ENCODE results near the gene POLK.
"Not testable (repeated sequence)": the region's sequence is repeated elsewhere in the genome, so short reads cannot be mapped to it uniquely, and the experiment has no call there.

POLK gene

GRCh38 chr5:75511435-75512382 is at the start of gene POLK, which contains the start of gene CERT1:
Gene POLK, plus strand, starts transcription at chr5:75511891.
Gene CERT1, minus strand, starts transcription at chr5:75511629. Its CDS starts 422 bp downstream, at chr5:75511207.
- DNase-seq (ENCODE audit: low read depth in 2 of 2): peak; percentile 95 to 96

- DNase-seq (ENCODE audit: low read depth in 2 of 2): no peak
These were observed 48.0 kb upstream of the POLK start for GRCh38 chr5:75463726-75464125.

- DNase-seq (ENCODE audit: low read depth in 2 of 2): no peak
These were observed 46.2 kb upstream of the POLK start for GRCh38 chr5:75465480-75465879.

- no peak for DNase-seq (ENCODE audit: low read depth in 2 of 2)
These were observed 45.5 kb upstream of the POLK start for GRCh38 chr5:75466006-75466716.

GRCh38 chr5:75468593-75468992 is 43.1 kb upstream of the POLK start:
- DNase-seq (ENCODE audit: low read depth in 2 of 2): no peak

DNA sequence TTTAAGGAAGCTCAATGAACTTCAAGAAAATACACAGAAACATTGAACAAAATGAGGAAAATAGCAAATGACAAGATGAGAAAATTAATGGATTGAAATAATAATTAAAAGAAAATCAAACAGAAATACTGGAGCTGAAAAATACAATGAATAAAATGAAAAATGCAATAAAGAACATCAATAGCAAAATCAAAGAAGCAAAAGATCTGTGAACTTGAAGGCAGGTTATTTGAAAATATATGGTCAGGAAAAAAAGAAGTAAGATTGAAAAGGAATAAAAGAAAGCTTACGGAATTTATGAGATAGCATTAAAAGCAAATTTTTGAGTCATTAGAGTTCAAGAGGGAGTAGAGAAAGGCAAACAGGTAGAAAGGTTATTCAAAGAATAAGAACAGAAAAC is 42.7 kb upstream of the POLK start:
- DNase-seq (ENCODE audit: low read depth in 2 of 2): no peak

- no peak for DNase-seq (ENCODE audit: low read depth in 2 of 2)
These were observed 40.5 kb upstream of the POLK start for GRCh38 chr5:75471193-75471592.

GRCh38 chr5:75472973-75473372 is 38.7 kb upstream of the POLK start:
- DNase-seq (ENCODE audit: low read depth in 2 of 2): no peak

DNA sequence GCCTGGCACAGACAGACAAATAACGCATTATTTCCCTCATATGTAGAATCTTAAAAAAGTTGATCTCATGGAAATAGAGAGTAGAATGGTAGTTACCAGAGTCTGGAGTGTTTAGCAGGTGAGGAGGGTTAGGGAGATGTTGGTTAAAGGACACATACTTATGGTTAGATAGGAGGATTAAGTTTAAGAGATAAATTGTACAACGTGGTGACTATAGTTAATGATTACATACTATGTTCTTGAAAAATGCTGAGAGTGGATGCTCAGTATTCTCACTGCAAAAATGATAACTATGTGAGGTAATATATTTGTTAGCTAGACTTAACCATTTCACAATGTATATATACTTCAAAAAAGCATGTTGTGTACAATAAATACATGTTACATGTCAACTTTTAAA is 38.2 kb upstream of the POLK start:
- no peak for DNase-seq (ENCODE audit: low read depth in 2 of 2)

DNA sequence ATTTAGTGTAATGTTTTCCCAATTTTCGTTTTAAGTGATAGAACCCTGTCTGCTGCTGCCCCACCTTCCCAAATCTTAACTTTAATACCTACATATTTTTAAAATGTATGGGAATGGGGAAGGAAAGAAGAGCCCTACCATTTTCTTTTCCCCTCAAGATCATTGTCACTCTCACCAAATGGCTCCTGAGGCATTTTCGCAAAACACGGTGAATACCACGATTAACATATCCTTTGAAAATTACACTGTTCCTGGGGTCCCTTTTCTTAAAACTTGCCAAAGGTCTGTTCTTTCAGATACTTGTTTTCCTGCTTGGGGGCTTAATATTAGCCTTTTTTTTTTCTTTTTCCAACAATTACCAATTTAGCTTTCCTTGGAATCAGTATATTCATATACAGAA is 36.3 kb upstream of the POLK start:
- DNase-seq (ENCODE audit: low read depth in 2 of 2): no peak

- no peak for DNase-seq (ENCODE audit: low read depth in 2 of 2)
These were observed 30.7 kb upstream of the POLK start for GRCh38 chr5:75481024-75481423.

GRCh38 chr5:75482482-75482881 is 29.2 kb upstream of the POLK start:
- DNase-seq (ENCODE audit: low read depth in 2 of 2): no peak

DNA sequence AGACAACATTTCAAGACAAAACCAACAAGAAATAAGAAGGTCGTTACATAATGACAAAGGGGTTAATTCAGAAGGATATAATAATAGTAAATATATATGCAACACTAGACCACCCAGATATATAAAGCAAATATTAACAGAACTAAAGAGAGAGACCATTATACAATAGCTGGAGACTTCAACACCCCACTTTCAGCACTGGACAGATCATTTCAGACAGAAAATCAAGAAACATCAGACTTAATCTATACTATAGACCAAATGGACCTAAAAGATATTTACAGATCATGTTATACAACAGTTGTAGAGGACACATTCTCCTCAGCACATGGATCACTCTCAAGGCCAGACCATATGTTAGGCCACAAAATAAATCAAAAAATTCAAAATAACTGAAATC is 27.1 kb upstream of the POLK start:
- no peak for DNase-seq (ENCODE audit: low read depth in 2 of 2)

- DNase-seq (ENCODE audit: low read depth in 2 of 2): not testable (repeated sequence)
These were observed 21.8 kb upstream of the POLK start for GRCh38 chr5:75489847-75490246.

DNA sequence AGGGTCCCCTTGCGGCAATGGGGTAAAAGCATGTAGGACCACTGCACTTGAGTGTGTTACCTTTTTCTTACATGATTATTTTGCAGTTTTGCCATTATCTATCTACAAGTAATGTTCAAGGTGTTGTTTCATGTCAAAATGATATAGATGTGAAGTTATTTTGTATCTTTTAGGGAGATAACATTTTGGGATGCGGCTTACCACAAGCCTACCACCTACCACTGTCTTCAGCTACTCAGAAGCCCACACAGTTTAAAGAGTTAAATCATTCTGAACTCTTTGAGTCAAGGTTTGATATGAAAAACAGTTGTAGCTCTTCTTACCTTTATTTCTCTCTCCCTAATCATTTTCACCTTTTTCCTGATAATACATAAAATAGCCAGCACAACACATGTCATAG is 20.1 kb upstream of the POLK start:
- DNase-seq (ENCODE audit: low read depth in 2 of 2): no peak

DNA sequence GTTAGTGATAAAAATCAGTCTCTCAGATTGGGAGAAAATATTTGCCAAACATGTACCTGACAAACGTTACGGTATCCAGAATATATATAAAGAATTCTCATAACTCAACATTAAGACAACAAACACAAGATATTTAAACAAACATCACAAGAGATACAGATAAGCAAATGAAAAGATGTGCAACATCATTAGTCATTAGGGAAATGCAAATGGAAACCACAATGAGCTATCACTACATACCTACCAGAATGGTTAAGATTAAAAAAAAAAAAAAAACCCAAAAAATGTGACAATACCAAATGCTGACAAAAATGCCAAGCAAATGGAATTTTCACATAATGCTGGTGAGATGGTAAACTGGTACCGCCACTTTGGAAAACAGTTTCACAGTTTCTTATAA is 15.7 kb upstream of the POLK start:
- DNase-seq (ENCODE audit: low read depth in 2 of 2): no peak

GRCh38 chr5:75498208-75498777 is 13.4 kb upstream of the POLK start:
- DNase-seq (ENCODE audit: low read depth in 2 of 2): no peak

GRCh38 chr5:75498875-75499274 is 12.8 kb upstream of the POLK start:
- not testable (repeated sequence) for DNase-seq (ENCODE audit: low read depth in 2 of 2)

DNA sequence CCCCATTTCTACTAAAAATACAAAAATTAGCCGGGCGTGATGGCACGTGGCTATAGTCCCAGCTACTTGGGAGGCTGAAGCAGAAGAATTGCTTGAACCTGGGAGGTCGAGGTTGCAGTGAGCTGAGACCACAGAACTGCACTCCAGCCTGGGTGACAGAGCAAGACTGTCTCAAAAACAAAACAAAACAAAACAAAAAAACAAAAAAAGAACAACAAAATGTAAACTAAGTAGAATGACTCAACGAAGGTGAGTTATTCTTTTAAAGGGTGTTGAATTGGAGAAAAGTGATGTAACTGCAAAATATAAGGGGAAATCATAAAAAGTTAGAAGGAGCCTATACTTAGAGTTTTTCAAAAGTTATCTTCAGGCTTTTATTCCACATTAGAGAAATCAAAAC is 6.6 kb upstream of the POLK start:
- DNase-seq (ENCODE audit: low read depth in 2 of 2): not testable (repeated sequence)

- DNase-seq (ENCODE audit: low read depth in 2 of 2): no peak
These were observed 3.9 kb upstream of the POLK start for GRCh38 chr5:75507841-75508240.

DNA sequence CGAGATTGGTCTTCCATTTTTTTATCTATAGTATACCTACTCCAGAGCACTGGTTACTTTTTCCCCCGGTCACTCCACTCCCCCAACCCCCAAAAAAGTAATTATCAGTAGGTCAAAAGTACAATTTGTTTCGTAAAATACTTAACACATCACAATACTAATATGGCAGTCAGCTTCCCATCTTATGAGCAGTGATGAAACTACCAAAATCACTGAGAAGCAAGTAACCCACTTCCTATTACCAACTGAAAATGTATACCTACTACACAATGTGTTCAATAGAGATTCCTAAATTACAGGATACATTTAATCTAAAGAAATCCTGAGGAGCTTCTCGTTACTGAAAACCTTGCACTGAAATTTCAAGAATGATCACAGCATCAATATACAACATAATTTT is 2.1 kb upstream of the POLK start:
- no peak for DNase-seq (ENCODE audit: low read depth in 2 of 2)

DNA sequence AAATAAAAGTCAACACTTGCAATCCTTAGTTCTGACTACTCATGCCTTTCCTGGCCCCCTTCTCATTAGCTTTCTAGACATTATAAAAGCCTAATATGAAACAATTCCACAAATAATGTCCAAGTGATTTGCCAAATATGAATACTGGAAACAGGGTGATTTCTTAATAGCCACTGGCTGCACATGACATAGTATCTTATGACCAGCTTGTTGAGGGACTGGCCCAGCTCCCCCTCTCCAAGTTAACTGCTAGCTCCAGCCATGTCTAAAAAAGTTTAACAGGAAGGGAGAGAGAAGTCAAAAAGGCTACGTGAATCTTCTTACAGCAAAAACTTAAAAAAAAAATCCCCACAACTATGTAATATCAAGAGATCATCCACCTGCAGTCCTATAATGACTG is 1.7 kb upstream of the POLK start:
- DNase-seq (ENCODE audit: low read depth in 2 of 2): no peak

DNA sequence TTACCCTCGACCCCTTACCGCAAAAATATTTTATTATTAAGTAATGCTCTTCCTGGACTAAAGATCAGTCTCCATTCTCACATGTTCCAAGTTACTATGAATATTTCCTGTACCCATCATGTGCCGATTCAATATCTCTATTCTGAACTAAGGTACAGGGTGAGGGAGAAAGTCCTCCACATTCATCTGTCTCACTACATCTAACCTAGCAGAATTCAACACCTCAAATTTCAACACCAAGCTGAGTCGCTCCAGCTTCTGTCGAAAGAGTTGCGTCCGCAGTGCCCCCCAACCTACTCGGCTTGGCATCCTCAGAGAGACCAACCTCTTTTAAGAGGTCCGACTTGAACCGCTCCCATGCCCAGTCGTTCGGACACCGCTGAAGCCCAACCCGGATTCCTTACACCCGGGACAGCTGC is 1.3 kb upstream of the POLK start:
- DNase-seq (ENCODE audit: low read depth in 2 of 2): no peak
